ENCODE measurements around the gene USP35. TPM values are rescaled to one million over a fixed set of nuclear protein-coding genes. Genes with fewer than 3 reads are reported as not detected.

USP35 gene
- total and polyA plus RNA-seq, 2 experiments from 2014 or later, result 2.9 to 7.3 TPM

DNA sequence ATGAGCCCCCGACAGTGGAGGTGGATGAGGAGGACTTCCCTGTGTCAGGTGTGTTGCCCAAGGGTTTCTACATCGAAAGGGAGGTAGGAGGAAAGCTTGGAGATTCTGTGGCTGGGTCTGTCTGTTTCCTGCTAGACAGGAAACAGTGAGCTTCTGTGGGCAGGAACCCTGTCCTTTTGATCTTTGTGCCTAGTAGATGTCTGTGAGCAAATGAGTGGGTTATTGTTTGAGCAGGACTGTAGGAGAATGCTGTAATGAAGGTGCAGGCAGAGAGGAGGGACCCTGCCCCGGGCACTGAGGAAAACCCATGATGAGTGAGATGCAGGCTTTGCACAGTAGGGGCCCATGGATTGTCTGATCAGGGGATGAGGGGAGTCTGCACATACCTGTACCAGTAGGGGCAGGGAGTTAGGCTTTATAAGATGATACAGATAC lies 14.0 kb downstream of the USP35 start:
- no peak overlapping the region for H3K4me3 ChIP-seq
- H3K27me3 ChIP-seq, result no peaks in the 10 kb centered on the region
- H3K27ac ChIP-seq, result no peak overlapping the region
- H3K4me2 ChIP-seq, result no peak overlapping the region
- no peaks in the 10 kb centered on the region for H3K36me3 ChIP-seq (replicated peaks; ENCODE audit: insufficient read depth, low read depth)
- H2AFZ ChIP-seq, result no peak overlapping the region
- DNase-seq (ENCODE audit: low spot score), result no peak
- TF ChIP-seq EZH2 (IDR thresholded peaks at IDR 0.05; ENCODE audit: borderline replicate concordance) (no peak), EZH2phosphoT487 (IDR thresholded peaks at IDR 0.05; ENCODE audit: low read depth, severe bottlenecking, unreplicated experiment) (no peak), CTCF (IDR thresholded peaks at IDR 0.05; ENCODE audit: poor library complexity) (no peak)
- no peaks in the 10 kb centered on the region for H3K9me2 ChIP-seq (replicated peaks; ENCODE audit: insufficient read depth)
- no peaks in the 10 kb centered on the region for H3K4me1 ChIP-seq (ENCODE audit: insufficient read depth)
- H4K20me1 ChIP-seq (ENCODE audit: insufficient read depth, poor library complexity, severe bottlenecking), result no peaks in the 10 kb centered on the region
- H3K79me2 ChIP-seq, result no peaks in the 10 kb centered on the region
- H3K9me3 ChIP-seq (ENCODE audit: low read depth), result no peaks in the 10 kb centered on the region
- WGBS (ENCODE audit: low lambda C conversion rate, missing lambda C conversion rate), result 80% methylated on average over 3 of the region's 3 CpGs

- Histone ChIP-seq H3K79me2 (no peaks in the 10 kb centered on the region), H4K20me1 (ENCODE audit: insufficient read depth, poor library complexity, severe bottlenecking) (no peaks in the 10 kb centered on the region), H3K9me3 (ENCODE audit: low read depth) (no peaks in the 10 kb centered on the region), H3K27me3 (no peaks in the 10 kb centered on the region), H3K36me3 (replicated peaks; ENCODE audit: insufficient read depth, low read depth) (no peaks in the 10 kb centered on the region), H3K4me3 (no peak overlapping the region), H3K27ac (no peak overlapping the region), H3K4me2 (no peak overlapping the region), H3K9me2 (replicated peaks; ENCODE audit: insufficient read depth) (no peaks in the 10 kb centered on the region), H2AFZ (no peak overlapping the region), H3K4me1 (ENCODE audit: insufficient read depth) (no peaks in the 10 kb centered on the region)
- TF ChIP-seq EZH2phosphoT487 (IDR thresholded peaks at IDR 0.05; ENCODE audit: low read depth, severe bottlenecking, unreplicated experiment) (no peak), EZH2 (IDR thresholded peaks at IDR 0.05; ENCODE audit: borderline replicate concordance) (no peak), CTCF (IDR thresholded peaks at IDR 0.05; ENCODE audit: poor library complexity) (no peak)
- no peak for DNase-seq (ENCODE audit: low spot score)
- WGBS (ENCODE audit: low lambda C conversion rate, missing lambda C conversion rate), result 89% methylated on average over 10 of the region's 10 CpGs
These were observed 14.5 kb downstream of the USP35 start for GRCh38 chr11:78203184-78203583.

DNA sequence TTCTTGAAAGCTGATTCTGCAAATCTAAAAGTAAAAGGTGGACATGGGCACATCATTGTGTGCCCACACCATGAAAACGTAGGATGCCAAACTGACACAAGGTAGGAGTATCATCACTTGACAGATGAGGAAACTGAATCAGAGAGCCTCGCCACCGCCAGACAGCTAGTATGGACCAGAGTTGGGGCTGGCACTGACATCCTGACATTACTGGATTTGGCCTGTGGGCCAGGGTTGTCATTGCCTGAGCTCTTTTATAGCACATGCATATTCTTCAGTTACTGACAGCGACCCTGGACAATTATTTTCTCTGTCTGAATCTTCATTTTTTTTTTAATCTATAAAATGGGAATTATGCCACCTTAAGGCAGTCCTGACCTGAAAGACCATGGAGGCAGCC lies 16.5 kb downstream of the USP35 start:
- Histone ChIP-seq H4K20me1 (ENCODE audit: insufficient read depth, poor library complexity, severe bottlenecking) (no peaks in the 10 kb centered on the region), H3K9me3 (ENCODE audit: low read depth) (no peaks in the 10 kb centered on the region), H3K79me2 (no peaks in the 10 kb centered on the region), H3K4me1 (ENCODE audit: insufficient read depth) (no peaks in the 10 kb centered on the region), H3K4me3 (no peak overlapping the region), H2AFZ (no peak overlapping the region), H3K27ac (no peak overlapping the region), H3K36me3 (replicated peaks; ENCODE audit: insufficient read depth, low read depth) (no peaks in the 10 kb centered on the region), H3K9me2 (replicated peaks; ENCODE audit: insufficient read depth) (no peaks in the 10 kb centered on the region), H3K27me3 (no peaks in the 10 kb centered on the region), H3K4me2 (no peak overlapping the region)
- no peak for DNase-seq (ENCODE audit: low spot score)
- TF ChIP-seq CTCF (IDR thresholded peaks at IDR 0.05; ENCODE audit: poor library complexity) (no peak), EZH2 (IDR thresholded peaks at IDR 0.05; ENCODE audit: borderline replicate concordance) (no peak), EZH2phosphoT487 (IDR thresholded peaks at IDR 0.05; ENCODE audit: low read depth, severe bottlenecking, unreplicated experiment) (no peak)
- WGBS (ENCODE audit: low lambda C conversion rate, missing lambda C conversion rate), result 98% methylated on average over 4 of the region's 4 CpGs

GRCh38 chr11:78205691-78206090 lies 17.0 kb downstream of the USP35 start:
- H3K79me2 ChIP-seq, result no peaks in the 10 kb centered on the region
- H3K27ac ChIP-seq, result no peak overlapping the region
- WGBS (ENCODE audit: low lambda C conversion rate, missing lambda C conversion rate), result 97% methylated on average over 7 of the region's 7 CpGs
- no peaks in the 10 kb centered on the region for H4K20me1 ChIP-seq (ENCODE audit: insufficient read depth, poor library complexity, severe bottlenecking)
- H3K4me3 ChIP-seq, result no peak overlapping the region
- no peaks in the 10 kb centered on the region for H3K27me3 ChIP-seq
- no peak overlapping the region for H3K4me2 ChIP-seq
- no peaks in the 10 kb centered on the region for H3K9me2 ChIP-seq (replicated peaks; ENCODE audit: insufficient read depth)
- no peak for TF ChIP-seq CTCF (IDR thresholded peaks at IDR 0.05; ENCODE audit: poor library complexity)
- no peak for TF ChIP-seq EZH2phosphoT487 (IDR thresholded peaks at IDR 0.05; ENCODE audit: low read depth, severe bottlenecking, unreplicated experiment)
- TF ChIP-seq EZH2 (IDR thresholded peaks at IDR 0.05; ENCODE audit: borderline replicate concordance), result no peak
- no peak for DNase-seq (ENCODE audit: low spot score)
- no peaks in the 10 kb centered on the region for H3K4me1 ChIP-seq (ENCODE audit: insufficient read depth)
- H3K36me3 ChIP-seq (replicated peaks; ENCODE audit: insufficient read depth, low read depth), result no peaks in the 10 kb centered on the region
- no peak overlapping the region for H2AFZ ChIP-seq
- no peaks in the 10 kb centered on the region for H3K9me3 ChIP-seq (ENCODE audit: low read depth)

All from hepatocyte (in vitro differentiated cells).